ENCODE results near the gene FBRSL1. TPM values are rescaled to one million over a fixed set of nuclear protein-coding genes. Genes with fewer than 3 reads are reported as not detected.

The FBRSL1 gene
- total and polyA plus RNA-seq, 2 donors from 2014 or later = 23.8 to 44.7 TPM

DNA sequence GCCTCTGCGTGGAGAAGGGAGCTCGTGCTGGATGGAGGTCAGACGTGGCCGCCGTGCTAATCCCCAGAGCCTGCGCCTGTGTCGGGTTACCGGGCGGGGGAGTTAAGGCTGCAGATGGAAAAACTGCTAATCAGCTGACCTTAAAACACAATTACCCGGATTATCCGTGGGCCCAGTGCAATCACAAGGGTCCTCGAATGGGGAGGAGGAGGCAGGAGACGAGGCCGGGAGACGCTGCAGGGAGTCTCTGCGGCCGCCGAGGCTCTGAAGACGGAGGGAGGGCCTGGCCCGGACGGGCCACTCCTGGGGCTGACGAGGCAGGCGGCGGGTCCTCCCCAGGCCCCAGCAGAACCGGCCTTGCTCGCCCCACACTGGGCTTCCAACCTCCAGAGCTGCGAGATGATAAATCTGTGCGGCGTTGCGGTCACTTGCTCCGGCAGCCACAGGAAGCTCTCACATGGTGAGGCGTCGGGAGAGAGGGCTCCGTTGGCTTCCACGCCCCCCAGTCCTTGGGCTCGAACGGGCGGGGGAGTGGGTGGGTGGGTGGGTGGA lies 32.9 kb upstream of the FBRSL1 start:
- Histone ChIP-seq H3K27ac (ENCODE audit: low read depth in 2 of 2, low read length in 2 of 2) (no peak overlapping the region), H3K9ac (ENCODE audit: low read length in 3 of 3) (no peak overlapping the region), H3K4me1 (ENCODE audit: control insufficient read depth in 2 of 3, insufficient read depth in 2 of 3, low read depth in 1 of 3, low read length in 3 of 3) (no peaks in the 10 kb centered on the region), H3K9me3 (ENCODE audit: control insufficient read depth in 2 of 3, insufficient read depth in 1 of 3, low read length in 3 of 3) (peaks cover 0 to 5% (median 2%) of the 10 kb centered on the region in 3 donors), H3K27me3 (ENCODE audit: control insufficient read depth, insufficient read depth, low read length) (no peaks in the 10 kb centered on the region), H3K36me3 (ENCODE audit: control insufficient read depth in 2 of 3, insufficient read depth in 3 of 3, low read length in 3 of 3) (peaks cover 0 to 2% (median 0%) of the 10 kb centered on the region in 3 donors), H3K4me3 (ENCODE audit: low read length in 3 of 3) (no peak overlapping the region)
- intact Hi-C loops (cut with DNase I) = no loop called here
- TF ChIP-seq CTCF (IDR thresholded peaks at IDR 0.05; ENCODE audit: borderline replicate concordance, extremely low read depth, insufficient read depth) = no peak
- FAIRE-seq (no peak), DNase-seq (peak in 1 of 5 donors; percentile 37)

- Histone ChIP-seq H3K9ac (ENCODE audit: low read length in 3 of 3) (no peak overlapping the region), H3K4me1 (ENCODE audit: control insufficient read depth in 2 of 3, insufficient read depth in 2 of 3, low read depth in 1 of 3, low read length in 3 of 3) (no peaks in the 10 kb centered on the region), H3K27me3 (ENCODE audit: control insufficient read depth, insufficient read depth, low read length) (no peaks in the 10 kb centered on the region), H3K9me3 (ENCODE audit: control insufficient read depth in 2 of 3, insufficient read depth in 1 of 3, low read length in 3 of 3) (peaks cover 0 to 7% (median 4%) of the 10 kb centered on the region in 3 donors), H3K27ac (ENCODE audit: low read depth in 2 of 2, low read length in 2 of 2) (no peak overlapping the region), H3K4me3 (ENCODE audit: low read length in 3 of 3) (no peak overlapping the region), H3K36me3 (ENCODE audit: control insufficient read depth in 2 of 3, insufficient read depth in 3 of 3, low read length in 3 of 3) (peaks cover 0 to 2% (median 0%) of the 10 kb centered on the region in 3 donors)
- intact Hi-C loops (cut with DNase I) = no loop called here
- no peak for FAIRE-seq
- DNase-seq = peak in 1 of 5 donors; percentile 56
- TF ChIP-seq CTCF (IDR thresholded peaks at IDR 0.05; ENCODE audit: borderline replicate concordance, extremely low read depth, insufficient read depth) = no peak
Observed at GRCh38 chr12:132458441-132458840, 31.5 kb upstream of the FBRSL1 start.

DNA sequence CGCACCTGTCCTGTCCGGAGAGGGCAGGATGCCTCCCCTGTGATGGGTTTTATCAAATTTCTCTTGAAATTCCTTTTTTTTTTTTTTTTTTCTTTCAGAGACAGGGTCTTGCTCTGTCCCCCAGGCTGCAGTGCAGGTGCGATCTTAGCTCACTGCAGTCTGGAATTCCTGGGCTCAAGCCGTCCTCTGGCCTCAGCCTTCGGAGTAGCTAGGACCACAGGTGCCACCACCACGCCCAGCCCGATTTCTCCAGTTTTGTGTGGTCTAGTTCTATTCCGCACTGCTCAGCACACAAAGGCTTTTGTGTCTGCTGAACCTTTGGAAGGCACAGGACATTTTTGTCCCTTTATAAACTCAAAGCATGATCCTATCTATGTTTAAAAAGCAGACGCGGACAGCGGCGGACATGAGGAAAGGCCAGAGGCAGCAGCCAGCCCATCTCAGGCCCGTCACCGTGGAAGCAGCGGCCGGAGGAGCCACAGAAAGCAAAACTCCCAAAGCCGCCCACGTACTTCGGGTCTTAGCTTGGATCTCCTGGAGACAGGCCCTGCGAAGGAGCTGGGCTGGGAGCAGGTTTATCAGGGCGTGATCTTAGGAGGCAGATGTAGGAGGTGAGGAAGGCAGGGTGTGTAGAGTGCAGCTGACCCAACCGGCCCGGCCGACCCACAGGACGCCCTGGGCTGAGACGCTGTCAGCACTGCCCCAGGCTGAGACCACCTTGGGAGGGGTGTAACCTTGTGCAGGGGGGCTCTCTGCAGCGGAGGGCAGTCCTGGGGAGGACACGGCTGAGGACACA lies 30.9 kb upstream of the FBRSL1 start:
- H3K4me1 ChIP-seq (ENCODE audit: control insufficient read depth in 2 of 3, insufficient read depth in 2 of 3, low read depth in 1 of 3, low read length in 3 of 3) = no peaks in the 10 kb centered on the region
- TF ChIP-seq CTCF (IDR thresholded peaks at IDR 0.05; ENCODE audit: borderline replicate concordance, extremely low read depth, insufficient read depth) = no peak
- intact Hi-C loops (cut with DNase I) = no loop called here
- peak in 3 of 5 donors; percentile 43 to 50 (median 45) for DNase-seq
- H3K9me3 ChIP-seq (ENCODE audit: control insufficient read depth in 2 of 3, insufficient read depth in 1 of 3, low read length in 3 of 3) = peaks cover 0 to 8% (median 4%) of the 10 kb centered on the region in 3 donors
- H3K9ac ChIP-seq (ENCODE audit: low read length in 3 of 3) = no peak overlapping the region
- FAIRE-seq = no peak
- no peak overlapping the region for H3K27ac ChIP-seq (ENCODE audit: low read depth in 2 of 2, low read length in 2 of 2)
- no peak overlapping the region for H3K4me3 ChIP-seq (ENCODE audit: low read length in 3 of 3)
- no peaks in the 10 kb centered on the region for H3K27me3 ChIP-seq (ENCODE audit: control insufficient read depth, insufficient read depth, low read length)
- H3K36me3 ChIP-seq (ENCODE audit: control insufficient read depth in 2 of 3, insufficient read depth in 3 of 3, low read length in 3 of 3) = peaks cover 0 to 2% (median 0%) of the 10 kb centered on the region in 3 donors
